ENCODE results near the gene PRUNE2.

DNA sequence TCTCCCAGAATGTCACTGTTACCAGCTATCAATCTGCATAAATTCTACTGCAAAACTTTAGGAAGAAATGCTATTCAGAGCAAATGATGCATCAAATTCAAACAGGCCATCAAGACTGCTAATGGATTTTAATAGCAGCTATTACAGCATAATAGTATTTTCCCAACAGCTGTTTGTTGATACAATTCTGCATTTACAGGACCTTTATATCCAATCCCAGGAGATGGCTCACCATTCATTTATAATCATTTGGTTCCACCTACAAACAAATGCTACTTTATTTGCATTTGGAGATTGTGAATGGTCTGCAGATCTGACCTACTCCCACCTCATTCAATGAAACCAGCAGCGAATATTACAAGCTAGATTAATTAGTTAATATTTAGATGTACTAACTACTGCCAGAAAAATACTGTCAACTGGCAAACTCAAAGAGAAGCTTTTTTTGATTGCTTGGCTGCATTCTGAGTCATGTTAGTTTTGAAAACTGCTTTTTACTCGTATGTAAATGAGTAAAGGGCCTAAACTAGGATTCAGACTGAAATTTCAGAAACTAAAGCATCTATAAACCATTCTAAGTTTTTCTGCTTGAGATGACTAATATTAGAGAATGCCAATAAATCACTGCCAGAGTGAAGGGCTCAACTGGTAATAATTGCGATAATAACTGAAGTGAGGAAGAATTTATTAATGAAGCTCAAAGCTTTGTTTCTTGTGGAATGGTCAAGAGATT, 148.8 kb downstream of the PRUNE2 start:
- no peak for TF ChIP-seq SIN3A (IDR thresholded peaks at IDR 0.05; ENCODE audit: borderline replicate concordance, insufficient read depth, low read length)
- no peak for TF ChIP-seq FOXP2 (optimal IDR thresholded peaks at IDR 0.05; ENCODE audit: borderline replicate concordance, extremely low read depth, extremely low read length, insufficient read depth)
- no peak for TF ChIP-seq POLR2AphosphoS5 (IDR thresholded peaks at IDR 0.05; ENCODE audit: low read depth, low read length)
- TF ChIP-seq, protein P1, sequence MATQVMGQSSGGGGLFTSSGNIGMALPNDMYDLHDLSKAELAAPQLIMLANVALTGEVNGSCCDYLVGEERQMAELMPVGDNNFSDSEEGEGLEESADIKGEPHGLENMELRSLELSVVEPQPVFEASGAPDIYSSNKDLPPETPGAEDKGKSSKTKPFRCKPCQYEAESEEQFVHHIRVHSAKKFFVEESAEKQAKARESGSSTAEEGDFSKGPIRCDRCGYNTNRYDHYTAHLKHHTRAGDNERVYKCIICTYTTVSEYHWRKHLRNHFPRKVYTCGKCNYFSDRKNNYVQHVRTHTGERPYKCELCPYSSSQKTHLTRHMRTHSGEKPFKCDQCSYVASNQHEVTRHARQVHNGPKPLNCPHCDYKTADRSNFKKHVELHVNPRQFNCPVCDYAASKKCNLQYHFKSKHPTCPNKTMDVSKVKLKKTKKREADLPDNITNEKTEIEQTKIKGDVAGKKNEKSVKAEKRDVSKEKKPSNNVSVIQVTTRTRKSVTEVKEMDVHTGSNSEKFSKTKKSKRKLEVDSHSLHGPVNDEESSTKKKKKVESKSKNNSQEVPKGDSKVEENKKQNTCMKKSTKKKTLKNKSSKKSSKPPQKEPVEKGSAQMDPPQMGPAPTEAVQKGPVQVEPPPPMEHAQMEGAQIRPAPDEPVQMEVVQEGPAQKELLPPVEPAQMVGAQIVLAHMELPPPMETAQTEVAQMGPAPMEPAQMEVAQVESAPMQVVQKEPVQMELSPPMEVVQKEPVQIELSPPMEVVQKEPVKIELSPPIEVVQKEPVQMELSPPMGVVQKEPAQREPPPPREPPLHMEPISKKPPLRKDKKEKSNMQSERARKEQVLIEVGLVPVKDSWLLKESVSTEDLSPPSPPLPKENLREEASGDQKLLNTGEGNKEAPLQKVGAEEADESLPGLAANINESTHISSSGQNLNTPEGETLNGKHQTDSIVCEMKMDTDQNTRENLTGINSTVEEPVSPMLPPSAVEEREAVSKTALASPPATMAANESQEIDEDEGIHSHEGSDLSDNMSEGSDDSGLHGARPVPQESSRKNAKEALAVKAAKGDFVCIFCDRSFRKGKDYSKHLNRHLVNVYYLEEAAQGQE (IDR thresholded peaks at IDR 0.05; ENCODE audit: insufficient read depth in 1 of 2, low read depth in 2 of 2, low read length in 2 of 2) = no peak
- no peak for TF ChIP-seq TAF1 (IDR thresholded peaks at IDR 0.05; ENCODE audit: borderline replicate concordance, insufficient read depth, low read length)
